ENCODE data around the gene GRIA4.

GRIA4 gene

DNA sequence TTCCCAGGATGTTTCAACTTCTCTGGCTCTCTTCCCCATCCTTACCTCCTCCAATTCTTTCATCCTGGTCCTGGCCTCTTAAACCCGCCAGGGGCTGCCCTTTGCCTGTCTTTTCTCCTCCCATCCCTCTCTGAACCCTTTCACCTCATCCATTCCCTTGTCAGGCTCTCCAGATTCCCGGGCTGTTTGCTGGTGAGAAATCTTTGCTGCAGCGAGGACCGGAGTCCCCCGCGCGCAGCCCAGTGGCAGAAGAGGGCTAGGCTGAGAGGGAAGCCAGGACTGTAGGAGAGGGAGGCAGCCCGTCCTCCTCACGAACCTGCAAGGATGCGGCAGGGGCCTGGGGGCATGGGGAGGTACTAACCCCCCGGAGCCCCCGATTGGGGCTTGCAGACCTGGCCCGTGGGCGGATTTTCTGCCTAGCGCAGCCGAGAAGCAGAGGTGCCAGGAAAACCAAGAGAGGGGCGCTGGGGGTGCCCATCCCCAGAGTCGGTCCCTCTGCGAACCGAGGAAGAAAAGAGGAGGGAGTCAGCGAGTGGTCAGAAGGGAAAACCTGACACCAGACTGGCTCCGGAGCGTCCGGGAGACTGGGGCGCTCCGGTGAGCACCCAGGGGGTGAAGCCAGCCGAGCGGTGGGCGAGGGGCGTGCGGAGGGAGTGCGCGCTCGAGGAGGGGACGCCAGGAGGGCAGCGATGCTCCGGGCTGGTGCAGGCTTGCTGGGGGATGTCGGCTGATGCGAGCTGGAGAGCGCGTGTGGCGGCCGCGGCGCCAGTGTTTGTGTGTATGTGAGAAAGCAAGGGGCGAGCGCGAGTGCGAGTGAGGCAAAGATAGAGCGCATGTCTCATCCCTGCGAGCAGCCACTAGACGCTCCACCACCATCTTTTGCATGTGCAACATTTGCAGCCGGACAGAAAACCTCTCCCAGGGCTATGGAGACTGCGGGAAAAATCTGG, at the start of gene GRIA4:
Gene GRIA4, plus strand, starts transcription at position 242 of the 950 bp plus-strand sequence. CDS start 925 bp downstream, outside the sequence.
- DNase-seq (ENCODE audit: low read depth), result no peak

DNA sequence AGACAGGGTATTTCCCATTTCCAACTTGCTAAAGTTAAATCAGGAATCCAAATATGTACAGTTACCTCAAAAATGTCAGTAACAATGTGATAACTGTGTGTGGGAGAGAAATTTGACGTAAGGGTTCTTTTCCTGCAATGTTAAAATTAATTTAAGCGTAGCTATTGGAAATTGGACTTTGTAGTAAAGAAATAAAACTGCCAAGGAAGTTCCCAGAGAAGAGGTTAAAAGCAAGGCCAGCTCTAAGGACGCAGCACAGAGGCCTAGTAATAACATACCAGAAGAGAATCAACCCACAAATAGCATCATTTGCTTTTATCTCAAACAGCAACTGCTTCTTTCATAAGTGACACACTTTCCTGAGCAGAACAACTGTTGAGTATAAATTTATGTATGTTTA, 36.8 kb upstream of the GRIA4 start:
- no peak for DNase-seq (ENCODE audit: low read depth)

DNA sequence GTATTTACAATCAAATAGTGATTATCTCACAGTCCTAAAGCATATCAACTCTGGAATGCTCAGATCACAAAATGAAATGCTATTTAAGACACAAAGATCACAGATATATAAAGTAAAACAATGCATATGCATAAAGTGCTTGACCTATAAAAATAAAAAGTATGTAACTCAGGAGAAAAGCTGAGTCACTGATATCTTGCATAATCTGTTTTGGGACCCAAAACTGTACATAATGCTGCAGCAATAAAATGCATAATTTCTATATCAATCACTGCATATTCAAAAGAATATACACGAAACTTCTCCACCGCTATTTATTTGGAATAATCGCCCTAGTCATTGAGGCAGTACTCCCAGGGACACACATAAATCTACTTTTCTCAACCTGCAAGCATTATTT, 34.9 kb upstream of the GRIA4 start:
- no peak for DNase-seq (ENCODE audit: low read depth)

GRCh38 chr11:105577641-105578040, 32.2 kb upstream of the GRIA4 start:
- DNase-seq (ENCODE audit: low read depth), result no peak

DNA sequence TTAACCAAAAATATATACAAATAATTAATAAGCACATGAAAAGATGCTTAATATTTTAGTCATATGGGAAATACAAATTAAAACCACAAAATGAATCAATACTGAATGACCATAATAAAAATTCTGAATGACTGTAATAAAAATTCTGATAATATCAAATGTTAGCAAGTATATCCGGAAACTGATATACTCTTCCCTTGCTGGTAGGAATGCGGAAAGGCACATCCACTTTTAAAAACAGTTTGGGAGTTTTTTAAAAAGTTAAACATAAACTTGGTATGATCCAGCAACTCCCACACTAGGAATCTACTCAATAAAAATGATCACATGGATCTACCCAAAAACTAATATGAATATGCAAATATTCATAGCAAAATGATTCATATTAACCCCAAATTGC, 30.8 kb upstream of the GRIA4 start:
- no peak for DNase-seq (ENCODE audit: low read depth)

GRCh38 chr11:105582497-105582896, 27.4 kb upstream of the GRIA4 start:
- DNase-seq (ENCODE audit: low read depth), result no peak

DNA sequence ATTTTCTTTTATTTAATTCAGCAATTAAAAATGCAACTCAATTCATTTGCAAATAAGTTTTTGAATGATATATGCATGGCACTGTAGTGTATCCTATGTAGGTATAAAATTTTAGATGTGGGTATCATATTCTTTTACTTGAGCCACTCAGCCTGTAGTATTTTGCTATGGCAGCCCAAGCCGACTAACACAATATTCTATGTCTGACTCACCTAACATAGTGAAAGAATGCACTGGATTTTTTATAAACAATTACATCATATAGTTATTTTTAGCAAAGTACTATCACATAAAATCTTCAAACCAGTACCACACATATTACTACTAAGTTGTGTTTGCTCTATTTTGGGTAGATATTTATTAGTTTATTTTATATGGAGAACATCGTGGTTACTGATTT, 21.9 kb upstream of the GRIA4 start:
- DNase-seq (ENCODE audit: low read depth), result no peak

GRCh38 chr11:105589346-105589745, 20.5 kb upstream of the GRIA4 start:
- no peak for DNase-seq (ENCODE audit: low read depth)

GRCh38 chr11:105592035-105592434, 17.8 kb upstream of the GRIA4 start:
- DNase-seq (ENCODE audit: low read depth), result no peak

DNA sequence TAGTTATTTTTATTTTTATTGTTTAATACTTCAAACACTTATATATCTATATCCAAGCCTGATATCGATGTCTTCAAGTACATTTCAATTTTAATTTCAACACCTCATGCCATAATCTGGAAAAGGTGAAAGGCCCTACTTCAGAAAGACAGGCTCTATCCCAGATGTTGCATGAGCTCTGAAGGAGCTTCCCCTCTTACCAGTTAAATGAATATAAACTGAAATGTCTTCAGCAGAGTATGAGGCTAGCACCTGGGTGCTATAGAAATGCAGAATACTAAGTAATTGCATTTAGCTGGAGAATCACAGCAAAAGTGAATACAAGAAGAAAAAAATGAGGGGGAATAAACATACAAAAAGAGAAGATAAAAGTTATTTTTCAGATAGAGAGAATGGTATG, 11.5 kb upstream of the GRIA4 start:
- no peak for DNase-seq (ENCODE audit: low read depth)

DNA sequence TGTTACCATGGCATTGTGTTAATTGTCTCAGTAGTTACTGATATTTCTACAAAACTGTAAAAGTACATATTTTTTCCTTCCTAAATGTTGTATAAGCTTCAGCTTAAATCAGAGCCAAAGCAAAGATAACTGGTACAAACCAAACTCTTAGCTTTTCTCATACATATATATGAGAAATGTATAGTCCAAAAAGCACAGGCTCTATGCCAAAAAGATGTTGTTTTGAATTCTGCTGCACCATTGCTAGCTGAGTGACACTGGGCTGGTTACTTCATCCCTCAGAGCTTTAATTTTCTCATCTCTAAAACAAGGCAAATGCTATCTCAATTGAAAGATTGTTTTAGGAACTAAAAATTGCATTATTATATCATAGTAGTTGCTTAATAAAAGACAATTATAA, 6.7 kb upstream of the GRIA4 start:
- DNase-seq (ENCODE audit: low read depth), result no peak

GRCh38 chr11:105609341-105609781, 512 bp upstream of the GRIA4 start:
- no peak for DNase-seq (ENCODE audit: low read depth)

DNA sequence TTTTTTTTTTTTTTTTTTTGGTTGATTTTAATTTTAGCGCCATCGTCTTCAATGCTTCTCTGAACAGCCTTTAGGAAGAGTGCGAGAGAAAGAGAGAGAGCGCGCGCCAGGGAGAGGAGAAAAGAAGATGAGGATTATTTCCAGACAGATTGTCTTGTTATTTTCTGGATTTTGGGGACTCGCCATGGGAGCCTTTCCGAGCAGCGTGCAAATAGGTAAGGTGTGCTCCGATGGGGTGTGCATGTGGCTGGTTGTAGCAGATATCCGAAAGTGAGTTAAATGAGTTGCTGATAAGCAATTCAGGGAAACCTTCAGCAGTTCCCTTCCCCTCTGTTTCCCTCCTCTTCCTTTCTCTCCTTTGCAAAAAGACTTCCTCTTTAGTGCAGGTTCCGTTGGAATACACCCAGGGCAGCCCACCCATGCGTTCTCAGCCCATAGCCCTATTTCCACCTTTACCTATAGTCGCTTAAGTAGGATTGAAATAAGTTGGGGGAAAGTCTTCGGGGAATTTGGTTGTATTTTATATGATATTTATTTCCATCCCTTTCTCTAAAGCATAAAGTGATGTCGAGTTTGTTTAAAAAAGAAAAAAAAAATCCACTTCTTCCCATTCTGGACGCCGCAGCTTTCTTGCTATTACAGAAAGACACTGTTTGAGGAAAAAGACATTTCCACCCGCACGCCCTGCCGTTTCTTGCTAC, 1.1 kb downstream of the GRIA4 start:
- no peak for DNase-seq (ENCODE audit: low read depth)

- no peak for DNase-seq (ENCODE audit: low read depth)
These were observed 1.9 kb downstream of the GRIA4 start for GRCh38 chr11:105611572-105612441.

- no peak for DNase-seq (ENCODE audit: low read depth)
These were observed 2.9 kb downstream of the GRIA4 start for GRCh38 chr11:105612771-105613170.

DNA sequence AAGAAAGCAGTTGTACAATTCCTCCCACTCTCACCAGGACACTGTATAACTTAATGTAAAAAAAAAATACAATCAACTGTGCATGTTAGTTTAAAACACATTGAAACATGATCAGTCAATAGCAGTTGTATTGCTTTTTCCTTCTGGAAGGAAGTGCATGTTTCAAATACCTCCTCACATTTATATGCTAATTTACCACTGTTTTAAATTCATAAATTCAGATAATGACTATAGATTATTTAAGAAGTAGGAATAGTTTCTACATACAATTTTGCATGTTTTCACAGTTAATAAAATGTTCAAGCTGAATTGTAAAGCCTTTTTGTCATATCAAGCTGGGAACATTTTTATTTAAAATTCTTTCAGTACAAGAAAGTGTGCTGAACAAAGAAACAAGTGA, 3.3 kb downstream of the GRIA4 start:
- no peak for DNase-seq (ENCODE audit: low read depth)

DNA sequence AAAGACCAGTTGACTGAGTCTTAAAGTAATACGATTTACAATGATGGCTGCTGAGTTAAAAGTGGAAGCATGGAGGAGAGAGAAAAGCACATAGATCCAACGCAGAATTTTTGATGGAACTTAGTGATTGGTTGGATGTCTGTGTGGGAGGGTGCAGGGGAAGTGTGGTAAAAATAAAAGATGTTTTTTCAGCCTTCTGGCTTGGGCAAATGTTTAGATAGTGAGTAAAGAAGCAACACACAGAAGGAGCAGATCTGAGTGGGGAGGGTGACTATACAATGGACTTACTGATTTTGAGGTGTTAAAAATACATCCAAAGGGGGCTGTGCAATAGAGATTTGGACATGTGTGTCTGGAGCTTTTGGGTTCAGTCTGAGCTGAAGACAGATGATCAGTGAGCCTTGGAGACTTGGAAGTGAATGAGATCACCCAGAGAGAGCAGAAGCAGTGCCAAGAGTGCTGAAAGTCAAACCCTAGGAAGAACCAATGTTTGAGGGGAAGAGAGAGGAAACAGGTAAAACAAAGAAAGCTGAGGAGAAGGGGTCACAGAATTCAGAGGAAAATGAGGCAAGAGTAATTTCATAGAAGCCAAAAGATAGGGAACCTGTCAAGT, 8.6 kb downstream of the GRIA4 start:
- no peak for DNase-seq (ENCODE audit: low read depth)

- DNase-seq (ENCODE audit: low read depth), result no peak
These were observed 9.7 kb downstream of the GRIA4 start for GRCh38 chr11:105619556-105619955.

DNA sequence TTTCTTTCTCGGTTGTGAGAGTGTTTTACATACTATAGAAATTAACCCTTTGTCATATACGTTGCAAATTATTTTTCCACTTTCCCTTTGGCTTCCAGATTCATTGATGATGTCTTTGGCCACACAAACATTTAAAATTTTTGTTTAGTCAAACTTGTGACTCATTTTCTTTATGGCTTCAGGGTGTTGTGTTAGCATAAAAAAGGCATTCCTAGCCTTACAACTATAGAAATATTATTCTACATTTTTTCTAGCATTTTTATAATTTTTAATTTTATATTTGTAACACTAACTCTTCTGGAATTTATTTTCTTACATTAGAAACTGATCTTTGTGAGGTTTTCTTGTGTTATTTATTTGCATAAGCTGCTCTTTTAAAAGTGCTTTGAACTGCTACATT, 12.1 kb downstream of the GRIA4 start:
- DNase-seq (ENCODE audit: low read depth), result no peak

DNA sequence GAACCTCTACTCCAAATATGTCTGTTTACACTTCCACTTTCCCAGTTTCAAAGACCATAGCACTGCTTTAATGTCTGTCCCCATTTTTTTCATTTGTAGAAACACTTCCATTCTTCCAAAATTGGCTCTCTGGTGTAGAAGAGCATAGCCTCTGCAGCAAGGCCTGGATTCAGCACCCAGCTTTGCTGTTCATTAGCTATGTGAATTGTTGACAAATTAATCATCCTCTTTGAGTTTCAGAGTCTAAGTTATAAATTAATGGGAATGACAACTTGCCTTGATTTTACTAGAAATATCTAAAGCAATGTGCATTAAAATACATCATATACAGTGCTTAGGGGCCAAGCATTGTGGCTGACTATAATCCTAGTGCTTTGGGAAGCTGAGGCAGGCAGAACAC, 22.4 kb downstream of the GRIA4 start:
- no peak for DNase-seq (ENCODE audit: low read depth)

DNA sequence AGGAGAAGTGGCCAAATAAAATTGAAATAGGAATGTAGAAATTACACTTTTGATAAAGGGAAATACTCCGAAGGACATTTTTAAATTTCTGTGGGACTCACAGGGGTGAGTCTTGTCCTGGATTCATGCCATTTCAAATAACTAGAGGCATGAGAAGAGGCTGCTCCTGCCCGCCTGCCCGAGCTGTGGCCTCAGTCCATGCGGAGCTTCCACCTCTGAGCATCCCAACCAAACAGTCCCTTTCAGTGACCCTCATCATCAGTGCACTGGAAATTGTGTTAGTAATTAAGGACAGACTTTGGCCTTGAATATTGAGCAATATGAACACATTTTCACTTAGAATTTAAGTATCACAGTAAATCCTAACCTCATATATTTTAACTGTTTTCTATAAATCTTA, 25.6 kb downstream of the GRIA4 start:
- no peak for DNase-seq (ENCODE audit: low read depth)

DNA sequence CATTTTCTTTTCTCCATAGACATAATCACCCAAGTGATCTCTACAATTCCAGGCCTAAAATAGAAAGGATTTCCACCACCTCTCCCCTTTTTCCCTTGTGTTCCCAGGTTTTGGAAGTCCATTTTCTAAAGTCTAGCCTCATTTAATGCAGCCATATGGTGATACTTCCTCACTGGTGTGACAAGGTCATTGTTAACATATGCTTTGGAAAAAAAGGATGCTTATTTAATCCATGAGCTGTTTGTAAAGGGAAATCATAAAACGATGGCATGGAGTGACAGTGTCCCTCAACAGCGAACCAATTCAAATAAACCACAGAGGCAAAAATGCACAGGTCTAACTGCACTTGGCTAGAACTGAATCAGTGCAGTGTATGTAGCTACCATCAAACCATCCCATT, 26.6 kb downstream of the GRIA4 start:
- DNase-seq (ENCODE audit: low read depth), result no peak
